Mononuclear cell (primary cell): ENCODE results near the gene AP2B1. TPM values are rescaled to one million over a fixed set of nuclear protein-coding genes. Genes with fewer than 3 reads are reported as not detected.
"Not testable (repeated sequence)": the region's sequence is repeated elsewhere in the genome, so short reads cannot be mapped to it uniquely, and the experiment has no call there.

Experiments
- H3K27me3 ChIP-seq: 2 replicates; pipeline ENCODE4 v1.6.0; 2011; ENCODE audit warnings: low read length, control low read depth; ENCODE audit not compliant: insufficient read depth
- H3K4me1 ChIP-seq: 2 replicates; pipeline ENCODE4 v1.5.1; 2011; ENCODE audit warnings: mild to moderate bottlenecking, low read length, control low read depth; ENCODE audit not compliant: insufficient read depth
- H3K4me3 ChIP-seq: 2 replicates; pipeline ENCODE4 v1.5.1; 2011; ENCODE audit warnings: mild to moderate bottlenecking, low read length, moderate library complexity
- H3K9me3 ChIP-seq: 2 replicates; pipeline ENCODE4 v1.5.1; 2011; ENCODE audit warnings: low read depth, mild to moderate bottlenecking, control low read depth, low read length
- total RNA-seq: library from RNA; depleted of rRNA; stranded (reverse); fragments of >200 nt; gene quantifications from one replicate; pipeline ENCODE4 v1.2.3, GENCODE V29; 2012

AP2B1 gene
- total RNA-seq, 1 donor, result 42.8 TPM

- Histone ChIP-seq H3K4me3 (no peak overlapping the region), H3K9me3 (no peaks in the 10 kb centered on the region), H3K27me3 (no peaks in the 10 kb centered on the region), H3K4me1 (no peaks in the 10 kb centered on the region)
Observed at GRCh38 chr17:35684055-35684802, 97.1 kb downstream of the AP2B1 start.

GRCh38 chr17:35692512-35693210 lies 105.5 kb downstream of the AP2B1 start:
- H3K9me3 ChIP-seq, result no peaks in the 10 kb centered on the region
- no peak overlapping the region for H3K4me3 ChIP-seq
- no peaks in the 10 kb centered on the region for H3K27me3 ChIP-seq
- no peaks in the 10 kb centered on the region for H3K4me1 ChIP-seq

GRCh38 chr17:35693662-35694061 lies 106.5 kb downstream of the AP2B1 start:
- no peaks in the 10 kb centered on the region for H3K4me1 ChIP-seq
- no peaks in the 10 kb centered on the region for H3K9me3 ChIP-seq
- H3K4me3 ChIP-seq, result no peak overlapping the region
- H3K27me3 ChIP-seq, result no peaks in the 10 kb centered on the region

GRCh38 chr17:35694906-35695305 lies 107.8 kb downstream of the AP2B1 start:
- no peaks in the 10 kb centered on the region for H3K4me1 ChIP-seq
- no peaks in the 10 kb centered on the region for H3K27me3 ChIP-seq
- H3K4me3 ChIP-seq, result no peak overlapping the region
- no peaks in the 10 kb centered on the region for H3K9me3 ChIP-seq

GRCh38 chr17:35695613-35696012 lies 108.5 kb downstream of the AP2B1 start:
- H3K4me1 ChIP-seq, result no peaks in the 10 kb centered on the region
- H3K27me3 ChIP-seq, result no peaks in the 10 kb centered on the region
- H3K9me3 ChIP-seq, result no peaks in the 10 kb centered on the region
- H3K4me3 ChIP-seq, result no peak overlapping the region

GRCh38 chr17:35698800-35699199 lies 111.7 kb downstream of the AP2B1 start:
- H3K4me1 ChIP-seq, result no peaks in the 10 kb centered on the region
- H3K9me3 ChIP-seq, result no peaks in the 10 kb centered on the region
- no peaks in the 10 kb centered on the region for H3K27me3 ChIP-seq
- H3K4me3 ChIP-seq, result no peak overlapping the region

GRCh38 chr17:35700150-35700549 lies 113.0 kb downstream of the AP2B1 start:
- H3K9me3 ChIP-seq, result no peaks in the 10 kb centered on the region
- no peak overlapping the region for H3K4me3 ChIP-seq
- no peaks in the 10 kb centered on the region for H3K27me3 ChIP-seq
- H3K4me1 ChIP-seq, result no peaks in the 10 kb centered on the region

GRCh38 chr17:35701491-35701890 lies 114.4 kb downstream of the AP2B1 start:
- H3K27me3 ChIP-seq, result no peaks in the 10 kb centered on the region
- no peaks in the 10 kb centered on the region for H3K4me1 ChIP-seq
- no peak overlapping the region for H3K4me3 ChIP-seq
- H3K9me3 ChIP-seq, result no peaks in the 10 kb centered on the region

GRCh38 chr17:35703308-35703707 lies 116.2 kb downstream of the AP2B1 start:
- H3K27me3 ChIP-seq, H3K4me3 ChIP-seq, H3K4me1 ChIP-seq, H3K9me3 ChIP-seq: not testable (repeated sequence)

- Histone ChIP-seq H3K27me3 (no peaks in the 10 kb centered on the region), H3K4me3 (no peak overlapping the region), H3K9me3 (no peaks in the 10 kb centered on the region), H3K4me1 (peaks cover 3% of the 10 kb centered on the region)
Observed at GRCh38 chr17:35705230-35705629, 118.1 kb downstream of the AP2B1 start.

GRCh38 chr17:35705705-35706104 lies 118.6 kb downstream of the AP2B1 start:
- Histone ChIP-seq H3K9me3 (no peaks in the 10 kb centered on the region), H3K4me1 (peaks cover 3% of the 10 kb centered on the region), H3K27me3 (no peaks in the 10 kb centered on the region), H3K4me3 (no peak overlapping the region)

- Histone ChIP-seq H3K27me3 (no peaks in the 10 kb centered on the region), H3K4me3 (no peak overlapping the region), H3K4me1 (peaks cover 5% of the 10 kb centered on the region), H3K9me3 (no peaks in the 10 kb centered on the region)
Observed at GRCh38 chr17:35708149-35708548, 121.0 kb downstream of the AP2B1 start.

GRCh38 chr17:35708951-35709350 lies 121.8 kb downstream of the AP2B1 start:
- Histone ChIP-seq H3K9me3 (no peaks in the 10 kb centered on the region), H3K4me3 (no peak overlapping the region), H3K27me3 (no peaks in the 10 kb centered on the region), H3K4me1 (peaks cover 6% of the 10 kb centered on the region)

GRCh38 chr17:35709874-35710273 lies 122.8 kb downstream of the AP2B1 start:
- Histone ChIP-seq H3K4me3 (no peak overlapping the region), H3K9me3 (no peaks in the 10 kb centered on the region), H3K27me3 (no peaks in the 10 kb centered on the region), H3K4me1 (peaks cover 6% of the 10 kb centered on the region)

GRCh38 chr17:35710950-35711349 lies 123.8 kb downstream of the AP2B1 start:
- H3K4me3 ChIP-seq, result no peak overlapping the region
- peaks cover 6% of the 10 kb centered on the region for H3K4me1 ChIP-seq
- H3K27me3 ChIP-seq, result no peaks in the 10 kb centered on the region
- H3K9me3 ChIP-seq, result no peaks in the 10 kb centered on the region
